ENCODE data around the gene BCAS3.

BCAS3 gene

GRCh38 chr17:61419496-61420046, 741.9 kb downstream of the BCAS3 start:
- H3K36me3 ChIP-seq (ENCODE audit: control insufficient read depth, insufficient read depth, low read length): no peaks in the 10 kb centered on the region
- peaks cover 9% of the 10 kb centered on the region for H3K4me1 ChIP-seq (ENCODE audit: control insufficient read depth, insufficient read depth, low read length)
- no peak overlapping the region for H3K9ac ChIP-seq (ENCODE audit: low read length)
- H3K4me3 ChIP-seq (ENCODE audit: low read length): no peak overlapping the region
- peaks cover 36% of the 10 kb centered on the region for H3K27me3 ChIP-seq (ENCODE audit: control insufficient read depth, insufficient read depth, low read length)
- H3K9me3 ChIP-seq (ENCODE audit: control insufficient read depth, low read length): no peaks in the 10 kb centered on the region

- peaks cover 38% of the 10 kb centered on the region for H3K27me3 ChIP-seq (ENCODE audit: control insufficient read depth, insufficient read depth, low read length)
- H3K4me1 ChIP-seq (ENCODE audit: control insufficient read depth, insufficient read depth, low read length): peaks cover 9% of the 10 kb centered on the region
- H3K4me3 ChIP-seq (ENCODE audit: low read length): no peak overlapping the region
- no peaks in the 10 kb centered on the region for H3K9me3 ChIP-seq (ENCODE audit: control insufficient read depth, low read length)
- no peak overlapping the region for H3K9ac ChIP-seq (ENCODE audit: low read length)
- H3K36me3 ChIP-seq (ENCODE audit: control insufficient read depth, insufficient read depth, low read length): no peaks in the 10 kb centered on the region
These were observed 742.4 kb downstream of the BCAS3 start for GRCh38 chr17:61420052-61420451.

DNA sequence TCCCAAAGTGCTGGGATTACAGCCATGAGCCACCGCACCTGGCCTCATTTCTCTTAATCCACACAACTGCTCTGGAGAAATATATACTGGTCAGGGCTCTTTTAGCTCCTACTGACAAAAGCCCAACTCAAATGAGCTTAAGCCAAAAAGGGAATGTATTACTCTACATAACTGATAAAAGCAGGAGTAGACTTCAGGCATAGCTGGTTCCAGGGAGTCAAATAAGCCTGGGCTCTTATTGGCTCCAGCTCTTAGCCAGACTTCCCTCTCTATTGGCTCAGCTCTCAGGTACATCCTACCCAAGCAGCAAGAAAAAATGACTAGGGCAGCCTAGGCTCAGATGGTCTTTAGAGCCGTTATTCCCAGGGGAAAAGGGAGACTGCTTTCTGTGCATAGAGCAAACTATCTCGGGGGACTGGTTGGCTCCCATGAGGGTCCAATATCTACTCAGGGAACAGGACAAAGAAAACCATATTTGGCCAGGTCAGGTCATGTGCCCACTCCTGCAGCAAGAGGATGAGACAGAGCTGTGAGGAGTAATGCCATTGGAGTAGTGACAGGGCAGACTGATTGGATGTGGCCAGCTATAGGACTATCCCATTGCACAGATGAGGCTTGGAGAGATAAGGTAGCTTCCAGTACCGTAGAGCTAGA, 743.2 kb downstream of the BCAS3 start:
- Histone ChIP-seq H3K9me3 (ENCODE audit: control insufficient read depth, low read length) (no peaks in the 10 kb centered on the region), H3K4me1 (ENCODE audit: control insufficient read depth, insufficient read depth, low read length) (peaks cover 9% of the 10 kb centered on the region), H3K4me3 (ENCODE audit: low read length) (no peak overlapping the region), H3K36me3 (ENCODE audit: control insufficient read depth, insufficient read depth, low read length) (no peaks in the 10 kb centered on the region), H3K27me3 (ENCODE audit: control insufficient read depth, insufficient read depth, low read length) (peaks cover 40% of the 10 kb centered on the region), H3K9ac (ENCODE audit: low read length) (no peak overlapping the region)

- no peaks in the 10 kb centered on the region for H3K36me3 ChIP-seq (ENCODE audit: control insufficient read depth, insufficient read depth, low read length)
- H3K4me3 ChIP-seq (ENCODE audit: low read length): no peak overlapping the region
- peaks cover 43% of the 10 kb centered on the region for H3K27me3 ChIP-seq (ENCODE audit: control insufficient read depth, insufficient read depth, low read length)
- H3K4me1 ChIP-seq (ENCODE audit: control insufficient read depth, insufficient read depth, low read length): peaks cover 9% of the 10 kb centered on the region
- H3K9ac ChIP-seq (ENCODE audit: low read length): no peak overlapping the region
- no peaks in the 10 kb centered on the region for H3K9me3 ChIP-seq (ENCODE audit: control insufficient read depth, low read length)
These were observed 743.8 kb downstream of the BCAS3 start for GRCh38 chr17:61421460-61421859.

DNA sequence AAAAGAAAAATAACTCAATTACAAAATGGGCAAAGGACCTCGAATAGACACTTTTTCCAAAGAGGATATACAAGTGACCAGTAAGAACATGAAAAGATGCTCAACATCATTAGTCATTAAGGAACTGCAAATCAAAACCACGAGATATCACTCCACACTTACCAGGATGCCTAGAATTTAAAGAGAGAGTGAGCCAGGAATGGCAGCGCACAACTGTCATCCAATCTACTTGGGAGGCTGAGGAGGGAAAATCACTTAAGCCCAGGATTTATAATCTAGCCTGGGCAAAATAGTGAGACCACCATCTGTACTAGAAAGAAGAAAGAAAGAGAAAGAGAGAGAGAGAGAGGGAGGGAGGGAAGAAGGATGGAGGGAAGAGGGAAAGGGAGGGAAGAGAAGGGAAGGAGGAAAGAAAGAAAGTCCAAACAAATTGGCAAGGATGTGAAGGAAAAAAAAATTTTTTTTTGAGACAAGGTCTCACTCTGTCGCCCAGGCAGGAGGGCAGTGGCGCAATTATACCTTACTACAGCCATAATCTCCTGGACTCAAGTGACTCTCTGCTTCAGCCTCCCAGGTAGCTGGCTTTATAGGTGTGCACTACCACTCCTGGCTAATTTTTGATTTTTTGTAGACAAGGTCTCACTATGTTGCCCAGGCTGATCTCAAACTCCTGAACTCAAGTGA, 744.6 kb downstream of the BCAS3 start:
- Histone ChIP-seq H3K36me3 (ENCODE audit: control insufficient read depth, insufficient read depth, low read length) (no peaks in the 10 kb centered on the region), H3K4me1 (ENCODE audit: control insufficient read depth, insufficient read depth, low read length) (peaks cover under 1% of the 10 kb centered on the region), H3K9me3 (ENCODE audit: control insufficient read depth, low read length) (no peaks in the 10 kb centered on the region), H3K9ac (ENCODE audit: low read length) (no peak overlapping the region), H3K27me3 (ENCODE audit: control insufficient read depth, insufficient read depth, low read length) (peaks cover 43% of the 10 kb centered on the region), H3K4me3 (ENCODE audit: low read length) (no peak overlapping the region)

GRCh38 chr17:61422869-61423268, 745.2 kb downstream of the BCAS3 start:
- Histone ChIP-seq H3K36me3 (ENCODE audit: control insufficient read depth, insufficient read depth, low read length) (no peaks in the 10 kb centered on the region), H3K9ac (ENCODE audit: low read length) (no peak overlapping the region), H3K27me3 (ENCODE audit: control insufficient read depth, insufficient read depth, low read length) (peaks cover 43% of the 10 kb centered on the region), H3K4me3 (ENCODE audit: low read length) (no peak overlapping the region), H3K9me3 (ENCODE audit: control insufficient read depth, low read length) (no peaks in the 10 kb centered on the region), H3K4me1 (ENCODE audit: control insufficient read depth, insufficient read depth, low read length) (no peaks in the 10 kb centered on the region)

- peaks cover 40% of the 10 kb centered on the region for H3K27me3 ChIP-seq (ENCODE audit: control insufficient read depth, insufficient read depth, low read length)
These were observed 746.5 kb downstream of the BCAS3 start for GRCh38 chr17:61423967-61424649.

GRCh38 chr17:61425682-61426481, 748.2 kb downstream of the BCAS3 start:
- H3K9ac ChIP-seq (ENCODE audit: low read length): no peak overlapping the region
- no peaks in the 10 kb centered on the region for H3K36me3 ChIP-seq (ENCODE audit: control insufficient read depth, insufficient read depth, low read length)
- H3K9me3 ChIP-seq (ENCODE audit: control insufficient read depth, low read length): no peaks in the 10 kb centered on the region
- no peak overlapping the region for H3K4me3 ChIP-seq (ENCODE audit: low read length)
- H3K27me3 ChIP-seq (ENCODE audit: control insufficient read depth, insufficient read depth, low read length): peaks cover 25% of the 10 kb centered on the region
- H3K4me1 ChIP-seq (ENCODE audit: control insufficient read depth, insufficient read depth, low read length): no peaks in the 10 kb centered on the region

More at GRCh38 chr17:61423967-61424649, 746.5 kb downstream of the BCAS3 start:
- no peak overlapping the region for H3K4me3 ChIP-seq (ENCODE audit: low read length)
- no peak overlapping the region for H3K9ac ChIP-seq (ENCODE audit: low read length)
- no peaks in the 10 kb centered on the region for H3K4me1 ChIP-seq (ENCODE audit: control insufficient read depth, insufficient read depth, low read length)
- no peaks in the 10 kb centered on the region for H3K36me3 ChIP-seq (ENCODE audit: control insufficient read depth, insufficient read depth, low read length)
- no peaks in the 10 kb centered on the region for H3K9me3 ChIP-seq (ENCODE audit: control insufficient read depth, low read length)

DNA sequence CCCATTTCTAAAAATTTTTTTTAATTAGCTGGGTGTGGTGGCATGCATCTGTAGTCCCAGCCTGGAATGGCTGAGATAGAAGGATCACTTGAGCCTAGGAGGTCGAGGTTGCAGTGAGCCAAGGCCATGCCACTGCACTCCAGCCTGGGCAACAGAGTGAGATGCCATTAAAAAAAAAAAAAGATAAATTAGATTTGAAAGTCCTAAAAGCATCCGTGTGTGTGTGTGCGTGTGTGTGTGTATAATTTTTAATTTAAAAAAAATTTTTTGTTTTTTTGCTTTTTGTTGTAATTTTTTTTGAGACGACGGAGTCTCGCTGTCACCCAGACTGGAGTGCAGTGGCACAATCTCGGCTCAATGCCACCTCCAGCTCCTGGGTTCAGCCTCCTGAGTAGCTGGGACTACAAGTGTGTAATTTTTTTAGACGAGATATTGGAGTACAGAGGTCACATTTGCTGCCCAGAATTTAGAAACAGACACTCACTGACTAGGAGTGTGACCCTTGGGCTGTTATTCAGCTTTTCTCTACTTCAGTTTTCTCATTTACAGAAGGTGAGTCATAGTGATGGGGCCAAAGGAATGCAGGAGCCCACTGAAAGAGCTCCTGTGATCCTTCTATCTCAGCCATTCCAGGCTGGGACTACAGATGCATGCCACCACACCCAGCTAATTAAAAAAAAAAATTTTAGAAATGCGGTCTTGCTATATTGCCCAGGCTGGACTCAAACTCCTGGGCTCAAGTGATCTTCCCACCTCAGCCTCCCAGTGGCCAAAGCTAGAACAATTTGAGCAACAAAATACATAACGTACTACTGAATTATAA, 749.0 kb downstream of the BCAS3 start:
- H3K36me3 ChIP-seq (ENCODE audit: control insufficient read depth, insufficient read depth, low read length): no peaks in the 10 kb centered on the region
- no peaks in the 10 kb centered on the region for H3K4me1 ChIP-seq (ENCODE audit: control insufficient read depth, insufficient read depth, low read length)
- H3K4me3 ChIP-seq (ENCODE audit: low read length): no peak overlapping the region
- H3K9ac ChIP-seq (ENCODE audit: low read length): no peak overlapping the region
- H3K27me3 ChIP-seq (ENCODE audit: control insufficient read depth, insufficient read depth, low read length): peaks cover 17% of the 10 kb centered on the region
- H3K9me3 ChIP-seq (ENCODE audit: control insufficient read depth, low read length): no peaks in the 10 kb centered on the region

GRCh38 chr17:61427567-61427966, 749.9 kb downstream of the BCAS3 start:
- peaks cover 16% of the 10 kb centered on the region for H3K27me3 ChIP-seq (ENCODE audit: control insufficient read depth, insufficient read depth, low read length)
- no peak overlapping the region for H3K9ac ChIP-seq (ENCODE audit: low read length)
- H3K9me3 ChIP-seq (ENCODE audit: control insufficient read depth, low read length): no peaks in the 10 kb centered on the region
- no peaks in the 10 kb centered on the region for H3K4me1 ChIP-seq (ENCODE audit: control insufficient read depth, insufficient read depth, low read length)
- no peaks in the 10 kb centered on the region for H3K36me3 ChIP-seq (ENCODE audit: control insufficient read depth, insufficient read depth, low read length)
- no peak overlapping the region for H3K4me3 ChIP-seq (ENCODE audit: low read length)

GRCh38 chr17:61429274-61429673, 751.6 kb downstream of the BCAS3 start:
- H3K9me3 ChIP-seq (ENCODE audit: control insufficient read depth, low read length): no peaks in the 10 kb centered on the region
- H3K4me3 ChIP-seq (ENCODE audit: low read length): no peak overlapping the region
- peaks cover 9% of the 10 kb centered on the region for H3K27me3 ChIP-seq (ENCODE audit: control insufficient read depth, insufficient read depth, low read length)
- H3K4me1 ChIP-seq (ENCODE audit: control insufficient read depth, insufficient read depth, low read length): no peaks in the 10 kb centered on the region
- no peak overlapping the region for H3K9ac ChIP-seq (ENCODE audit: low read length)
- no peaks in the 10 kb centered on the region for H3K36me3 ChIP-seq (ENCODE audit: control insufficient read depth, insufficient read depth, low read length)
